NCI-H1436 (cell line): Measurements from ENCODE around the gene MNAT1.
"Not testable (repeated sequence)": the region's sequence is repeated elsewhere in the genome, so short reads cannot be mapped to it uniquely, and the experiment has no call there.

Experiments
- DNase-seq: peaks from one replicate; lab custom pipeline; 2025; lab: John Stamatoyannopoulos, UW

MNAT1 gene

DNA sequence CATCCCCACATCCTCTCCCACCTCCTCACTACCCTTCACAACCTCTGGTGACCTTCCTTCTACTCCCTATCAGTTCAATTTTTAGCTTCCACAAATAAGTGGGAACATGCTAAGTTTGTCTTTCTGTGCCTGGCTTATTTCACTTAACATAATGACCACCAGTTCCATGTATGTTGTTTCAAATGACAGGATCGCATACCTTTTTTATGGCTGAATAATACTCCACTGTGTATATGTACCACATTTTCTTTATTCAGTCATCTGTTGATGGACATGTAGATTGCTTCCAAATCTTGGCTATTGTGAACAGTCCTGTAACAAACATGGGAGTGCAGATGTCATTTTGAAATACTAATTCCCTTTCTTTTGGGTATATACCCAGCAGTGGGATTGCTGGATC, 147.7 kb downstream of the MNAT1 start:
- DNase-seq, result no peak

- DNase-seq, result no peak
Observed at GRCh38 chr14:60884134-60884533, 149.6 kb downstream of the MNAT1 start.

DNA sequence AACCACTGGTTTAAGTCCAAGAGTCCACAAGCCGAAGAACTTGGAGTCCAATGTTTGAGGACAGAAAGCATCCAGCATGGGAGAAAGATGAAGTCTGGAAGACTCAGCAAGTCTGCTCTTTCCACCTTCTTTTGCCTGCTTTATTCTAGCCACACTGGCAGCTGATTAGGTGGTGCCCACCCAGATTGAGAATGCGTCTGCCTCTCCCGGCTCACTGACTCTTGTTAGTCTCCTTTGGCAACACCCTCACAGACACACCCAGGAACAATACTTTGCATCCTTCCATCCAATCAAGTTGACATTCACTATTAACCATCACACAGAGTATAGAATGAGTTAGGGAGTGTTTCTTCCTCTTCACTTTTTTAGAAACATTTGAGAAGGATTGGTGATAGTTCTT, 156.1 kb downstream of the MNAT1 start:
- not testable (repeated sequence) for DNase-seq

DNA sequence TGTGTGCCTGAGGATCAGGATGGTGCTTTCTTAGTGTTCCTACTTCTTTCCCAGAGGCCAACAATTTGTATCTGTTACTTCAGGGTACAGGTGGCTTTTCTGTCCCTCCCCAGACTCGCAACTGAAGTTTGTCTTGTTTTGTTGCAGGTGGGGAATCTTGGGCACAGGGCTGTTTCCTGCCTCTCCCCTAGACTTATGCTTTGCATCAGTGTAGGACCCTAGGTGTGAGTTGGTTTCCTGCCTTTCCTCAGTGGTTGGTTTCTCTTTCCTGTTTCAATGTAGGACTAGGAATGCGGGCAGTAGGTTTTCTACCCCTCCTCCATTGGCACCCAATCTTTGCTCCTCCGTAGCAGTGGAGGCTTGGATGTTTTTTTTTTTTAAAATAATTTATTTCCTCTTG, 159.3 kb downstream of the MNAT1 start:
- no peak for DNase-seq

GRCh38 chr14:60904381-60904780, 169.8 kb downstream of the MNAT1 start:
- DNase-seq, result no peak

- no peak for DNase-seq
Observed at GRCh38 chr14:60905923-60906322, 171.4 kb downstream of the MNAT1 start.

DNA sequence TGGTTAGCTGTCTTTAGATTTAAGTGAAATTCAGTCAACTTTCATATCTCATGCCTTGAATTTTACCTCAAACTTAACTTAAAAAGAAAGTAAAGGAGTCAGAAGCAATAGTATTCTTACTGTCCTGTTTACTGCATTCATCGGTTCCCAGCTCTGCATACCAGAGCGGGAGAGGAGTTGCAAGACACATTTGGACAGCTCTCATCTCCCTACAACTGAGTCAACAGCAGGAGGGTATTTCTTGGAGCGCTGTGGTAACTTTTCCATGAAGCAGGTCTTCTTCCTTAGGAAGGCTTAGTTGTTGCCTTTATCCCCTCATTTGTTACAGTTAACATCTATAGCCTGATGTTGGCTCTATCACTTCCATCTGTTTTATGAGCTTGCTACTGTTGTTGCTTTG, 181.2 kb downstream of the MNAT1 start:
- no peak for DNase-seq

- DNase-seq, result peak; percentile 0
Observed at GRCh38 chr14:60922050-60922449, 187.5 kb downstream of the MNAT1 start.

DNA sequence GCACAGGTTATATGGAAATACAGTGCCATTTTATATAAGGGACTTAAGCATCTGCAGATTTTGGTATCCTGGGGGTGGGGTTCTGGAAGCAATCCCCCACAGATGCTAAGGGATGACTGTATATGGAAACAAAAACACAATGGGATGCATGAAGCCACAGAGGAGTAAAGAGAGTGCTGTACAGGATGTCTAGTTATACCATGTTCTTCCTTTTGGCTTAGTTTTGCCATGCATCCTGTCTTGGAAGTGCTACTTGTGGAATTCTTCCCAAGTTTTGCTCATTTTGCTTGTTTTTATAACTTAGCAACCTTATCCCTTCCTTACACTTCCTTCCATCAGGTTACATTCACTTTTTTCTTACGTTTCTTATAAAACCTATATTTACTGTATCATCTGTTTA, 190.7 kb downstream of the MNAT1 start:
- DNase-seq, result no peak

DNA sequence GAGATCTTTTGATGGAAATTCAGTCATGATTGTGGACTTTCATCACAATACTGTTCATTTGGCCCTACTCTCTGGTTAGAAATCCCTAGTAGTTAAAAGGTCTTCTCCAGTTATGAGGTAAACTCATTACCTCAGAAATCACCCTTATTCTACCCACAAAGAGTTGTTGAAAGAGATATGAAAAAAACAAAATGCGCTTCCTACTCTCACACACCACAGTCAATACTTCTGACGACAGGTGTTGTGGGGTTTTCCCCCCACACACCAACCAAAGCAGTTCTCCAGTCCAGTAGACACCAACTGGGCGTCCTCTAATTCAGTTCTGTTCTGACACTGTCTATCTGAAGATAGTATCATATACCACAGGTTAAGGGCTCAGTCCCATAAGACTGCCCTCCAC, 191.4 kb downstream of the MNAT1 start:
- no peak for DNase-seq

- DNase-seq, result peak; percentile 39
Observed at GRCh38 chr14:60931218-60931617, 196.7 kb downstream of the MNAT1 start.

DNA sequence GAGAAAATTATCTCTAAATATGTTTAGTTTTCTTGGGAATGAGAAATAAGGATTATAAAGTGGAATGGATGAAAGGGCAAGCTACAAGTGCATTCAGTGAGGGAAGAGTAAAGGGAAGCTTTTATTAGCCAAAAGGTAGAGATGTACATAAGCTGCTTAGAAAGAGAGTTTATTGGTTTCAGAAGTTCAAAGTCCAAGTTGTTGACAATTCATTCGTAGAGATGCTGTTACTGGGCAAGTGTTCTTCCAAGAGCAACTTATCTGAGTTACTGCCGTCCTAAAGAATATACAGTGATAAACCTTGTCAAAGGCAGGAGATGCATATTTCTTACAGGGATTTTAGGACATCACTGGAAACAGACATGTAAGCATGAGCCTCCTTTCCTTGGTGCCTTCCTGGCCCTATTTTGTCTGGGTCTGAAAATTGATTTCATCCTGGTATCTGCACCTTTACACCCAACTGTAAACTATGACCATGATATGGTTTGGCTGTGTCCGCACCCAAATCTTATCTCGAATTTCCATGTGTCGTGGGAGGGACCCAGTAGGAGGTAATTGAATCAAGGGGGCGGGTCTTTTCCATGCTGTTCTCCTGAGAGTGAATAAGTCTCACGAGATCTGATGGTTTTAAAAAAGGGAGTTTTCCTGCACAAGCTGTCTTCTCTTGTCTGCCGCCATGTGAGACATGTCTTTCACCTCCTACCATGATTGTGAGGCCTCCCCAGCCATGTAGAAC, 199.5 kb downstream of the MNAT1 start:
- no peak for DNase-seq

DNA sequence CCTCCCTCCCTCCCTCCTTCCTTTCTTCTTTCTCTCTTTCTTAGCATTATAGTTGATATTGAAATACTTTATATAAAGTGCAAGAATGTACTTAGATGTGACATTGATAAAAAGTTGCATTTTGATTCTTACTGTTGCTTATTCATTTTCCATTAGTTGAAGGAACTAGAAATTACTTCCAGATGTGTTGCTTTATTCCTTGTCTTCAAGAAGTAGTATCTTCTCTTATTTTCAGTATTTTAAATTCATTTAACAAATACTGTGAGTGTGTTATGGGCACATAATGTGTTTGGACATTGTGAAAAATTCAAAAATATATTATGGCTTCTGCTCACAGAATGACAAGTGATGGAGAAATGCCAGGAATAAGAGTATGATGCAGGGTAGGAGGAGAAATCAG, 200.8 kb downstream of the MNAT1 start:
- no peak for DNase-seq

GRCh38 chr14:60943637-60944032, 209.1 kb downstream of the MNAT1 start:
- DNase-seq, result no peak

DNA sequence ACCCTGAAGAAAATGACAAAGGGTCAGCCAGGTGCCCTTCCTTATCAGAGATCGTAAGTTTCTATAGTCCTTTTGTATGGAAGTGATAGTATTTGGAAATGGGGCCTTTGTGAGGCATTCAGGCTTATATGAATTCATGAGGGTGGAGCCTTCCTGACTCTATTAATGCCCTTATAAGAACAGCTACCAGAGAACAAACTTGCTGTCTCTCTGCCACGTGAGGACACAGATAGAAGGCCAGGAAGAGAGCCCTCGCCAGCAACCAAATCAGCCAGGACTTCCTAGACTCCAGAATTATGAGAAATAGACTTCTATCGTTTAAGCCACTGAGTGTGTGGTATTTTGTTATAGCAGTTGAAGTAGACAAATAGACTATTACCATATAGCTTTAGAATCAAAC, 209.6 kb downstream of the MNAT1 start:
- no peak for DNase-seq

DNA sequence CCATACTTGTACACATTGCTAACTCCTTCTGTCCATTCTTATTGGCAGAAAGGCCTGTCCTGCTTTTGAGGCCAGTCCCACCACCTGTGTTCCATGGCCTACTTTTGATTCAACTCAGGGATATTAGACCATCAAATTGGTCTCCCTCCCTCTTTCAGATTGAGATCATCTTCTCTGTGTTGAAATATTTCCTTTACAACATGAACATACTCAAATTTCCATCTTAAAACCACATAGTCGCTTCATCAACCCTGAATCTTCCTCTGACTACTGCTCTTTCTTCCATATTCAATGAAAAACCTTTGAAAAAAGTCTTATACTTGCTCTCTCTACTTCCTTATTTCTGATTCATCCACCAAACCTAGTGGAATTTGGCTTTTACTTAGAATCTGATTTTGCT, 211.4 kb downstream of the MNAT1 start:
- no peak for DNase-seq

GRCh38 chr14:60946773-60947172, 212.2 kb downstream of the MNAT1 start:
- DNase-seq, result no peak

GRCh38 chr14:60951776-60952435, 217.3 kb downstream of the MNAT1 start:
- no peak for DNase-seq

DNA sequence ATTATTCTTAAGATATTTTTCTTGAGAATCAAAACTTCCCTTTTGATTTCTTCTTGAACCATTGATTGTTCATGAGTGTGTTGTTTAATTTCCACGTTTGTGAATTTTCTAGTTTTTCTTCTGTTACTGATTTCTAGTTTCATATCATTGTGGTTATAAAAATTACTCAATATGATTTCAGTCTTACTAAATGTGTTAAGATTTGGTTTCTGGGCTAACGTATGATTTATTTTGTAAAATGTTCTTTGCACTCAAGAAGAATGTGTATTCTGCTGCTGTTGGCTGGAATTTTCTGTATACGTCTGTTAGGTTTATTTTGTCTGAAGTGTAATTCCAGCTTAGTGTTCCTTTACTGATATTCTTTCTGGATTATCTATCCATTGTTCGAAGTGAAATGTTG, 221.6 kb downstream of the MNAT1 start:
- no peak for DNase-seq

- DNase-seq, result no peak
Observed at GRCh38 chr14:60956632-60957031, 222.1 kb downstream of the MNAT1 start.

GRCh38 chr14:60958146-60958545, 223.6 kb downstream of the MNAT1 start:
- no peak for DNase-seq

- DNase-seq, result no peak
Observed at GRCh38 chr14:60963761-60964160, 229.2 kb downstream of the MNAT1 start.

DNA sequence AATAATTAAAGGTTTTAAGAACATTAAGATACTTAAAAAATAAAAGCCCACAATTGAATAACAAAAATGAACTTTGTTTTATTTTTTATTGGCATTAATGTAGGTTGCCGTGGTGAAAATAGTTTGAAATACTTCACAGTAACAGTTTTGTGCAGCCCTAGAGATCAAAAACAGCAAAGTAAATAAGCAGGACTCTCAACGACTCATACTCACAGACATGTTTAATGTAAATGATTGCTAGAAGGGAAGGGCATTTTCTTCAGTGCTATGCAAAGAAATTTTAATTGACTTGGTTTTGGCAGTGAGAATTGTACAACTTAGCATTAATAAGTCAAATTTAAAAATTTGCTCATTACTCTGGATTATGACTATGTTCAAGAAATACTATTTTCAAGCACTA, 230.3 kb downstream of the MNAT1 start:
- DNase-seq, result no peak

DNA sequence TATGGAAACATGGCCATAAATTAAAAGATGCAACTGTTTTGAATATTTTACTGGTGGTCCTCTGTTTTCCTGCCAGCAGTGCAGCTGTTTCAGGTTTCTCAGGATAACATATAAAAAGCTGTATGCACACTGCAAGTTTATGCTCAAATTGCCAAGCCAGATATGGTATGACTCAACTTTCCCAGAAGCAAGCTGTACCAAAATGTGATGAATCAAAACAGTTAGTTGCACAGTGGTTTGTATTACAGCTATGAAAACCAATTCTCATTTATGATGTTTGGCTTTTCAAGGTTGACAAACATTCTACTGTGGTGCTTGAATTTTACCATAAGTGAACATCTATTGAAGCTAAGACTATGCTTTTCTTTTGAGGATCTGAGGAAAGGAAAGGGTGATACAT, 230.8 kb downstream of the MNAT1 start:
- no peak for DNase-seq
